Measurements from ENCODE around the gene CRIM1.

GRCh38 chr2:36380624-36381481, 25.3 kb downstream of the CRIM1 start:
- TF ChIP-seq CTCF (IDR thresholded peaks at IDR 0.05; ENCODE audit: borderline replicate concordance, extremely low read depth, low read length, poor library complexity, severe bottlenecking) (no peak), EZH2 (IDR thresholded peaks at IDR 0.05; ENCODE audit: borderline replicate concordance, low read depth, low read length, severe bottlenecking) (no peak)

Measured in DND-41 (cell line).